Stimulated activated CD8-positive, alpha-beta memory T cell treated with anti-CD3 and anti-CD28 coated beads, Interleukin-4, amount 100 ng/mL, for 1 hour (primary cell): ENCODE measurements around the gene AMFR.
"Not testable (repeated sequence)": the region's sequence is repeated elsewhere in the genome, so short reads cannot be mapped to it uniquely, and the experiment has no call there.

Experiments
- DNase-seq, 2 donors: peaks; one replicate each; pipeline ENCODE4 v3.0.0-alpha.2; 2020; ENCODE audit warnings: low read depth in 2 of 2, low spot score in 1 of 2

Gene AMFR

DNA sequence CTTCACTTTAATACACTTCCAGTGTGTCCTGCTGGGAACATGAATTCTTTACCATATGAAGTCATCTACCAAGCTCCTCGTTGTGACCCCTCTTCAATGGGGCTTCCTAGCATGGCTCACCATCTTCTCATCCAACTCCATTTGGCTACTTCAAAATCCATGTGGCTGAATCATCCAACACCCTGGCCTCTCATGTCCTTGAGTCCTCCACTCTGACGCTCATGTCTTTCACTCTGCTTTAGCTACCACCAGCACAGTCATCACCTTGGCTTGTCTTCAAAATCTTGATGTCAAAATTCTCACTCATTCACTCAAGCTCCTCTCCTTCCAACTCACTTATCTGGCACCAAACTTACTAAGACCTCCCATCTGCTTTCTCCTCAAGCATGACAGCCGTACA is 35.8 kb downstream of the AMFR start:
- DNase-seq: no peak

DNA sequence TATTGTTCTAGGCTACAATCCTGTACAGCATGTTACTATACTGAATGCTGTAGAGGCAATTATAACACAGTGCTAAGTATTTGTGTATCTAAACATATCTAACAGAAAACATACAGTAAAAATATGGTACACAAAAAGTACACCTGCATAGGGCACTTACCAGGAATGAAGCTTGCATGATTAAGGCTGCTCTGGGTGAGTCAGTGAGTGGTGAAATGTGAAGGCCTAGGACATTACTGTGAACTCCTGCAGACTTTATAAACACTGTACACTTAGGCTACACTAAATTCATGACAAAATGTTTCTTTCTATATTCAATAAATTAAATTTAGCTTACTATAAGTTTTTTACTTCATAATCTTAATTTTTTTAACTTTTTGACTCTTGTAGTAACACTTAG is 37.1 kb downstream of the AMFR start:
- DNase-seq: no peak

DNA sequence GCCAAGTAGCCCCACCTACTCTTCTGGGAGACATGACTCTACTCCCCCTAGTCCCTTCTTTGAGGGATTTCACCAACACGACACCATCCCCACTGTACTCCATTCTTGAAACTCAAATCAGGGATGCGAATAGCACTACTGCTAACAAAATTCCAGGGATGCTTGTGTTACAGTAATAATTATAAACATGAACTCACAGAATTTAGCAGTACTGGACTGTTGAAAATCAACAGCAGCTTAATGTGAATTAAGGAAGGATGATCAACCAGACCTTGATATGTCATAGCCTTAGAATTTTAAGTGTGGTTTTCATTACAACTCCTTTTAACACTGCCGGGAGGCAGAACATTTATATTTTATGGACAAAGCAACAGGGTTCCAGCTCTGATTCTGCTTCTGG is 37.9 kb downstream of the AMFR start:
- DNase-seq: no peak

DNA sequence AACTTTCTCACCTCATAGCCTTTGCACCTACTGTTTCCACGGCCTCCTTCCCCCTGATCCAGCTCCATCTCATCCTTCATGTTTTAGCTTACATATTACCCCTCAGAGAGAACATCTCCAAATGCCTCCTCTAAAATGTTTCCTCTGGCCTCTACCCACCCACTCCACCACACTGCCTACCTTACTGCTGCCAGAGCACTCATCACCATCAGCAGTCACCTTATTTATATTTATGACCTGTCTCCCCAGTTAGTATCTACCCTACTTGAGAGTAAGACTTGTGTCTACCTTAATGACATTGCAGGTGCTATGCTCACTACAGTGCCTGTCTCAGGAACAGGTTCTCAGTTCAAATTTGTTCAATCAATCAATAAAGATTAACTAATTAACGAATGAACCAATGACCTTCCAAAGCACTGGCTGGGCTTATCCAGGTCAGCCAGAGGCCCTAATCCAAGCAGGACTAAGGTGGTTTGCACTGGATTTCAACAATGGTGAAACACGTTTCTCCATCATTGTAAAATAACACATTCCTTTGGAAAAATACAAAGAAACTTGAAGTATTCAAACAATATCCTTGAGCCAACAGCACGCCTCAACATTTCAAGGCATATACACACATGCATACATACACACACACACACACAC is 41.1 kb downstream of the AMFR start:
- DNase-seq: no peak

DNA sequence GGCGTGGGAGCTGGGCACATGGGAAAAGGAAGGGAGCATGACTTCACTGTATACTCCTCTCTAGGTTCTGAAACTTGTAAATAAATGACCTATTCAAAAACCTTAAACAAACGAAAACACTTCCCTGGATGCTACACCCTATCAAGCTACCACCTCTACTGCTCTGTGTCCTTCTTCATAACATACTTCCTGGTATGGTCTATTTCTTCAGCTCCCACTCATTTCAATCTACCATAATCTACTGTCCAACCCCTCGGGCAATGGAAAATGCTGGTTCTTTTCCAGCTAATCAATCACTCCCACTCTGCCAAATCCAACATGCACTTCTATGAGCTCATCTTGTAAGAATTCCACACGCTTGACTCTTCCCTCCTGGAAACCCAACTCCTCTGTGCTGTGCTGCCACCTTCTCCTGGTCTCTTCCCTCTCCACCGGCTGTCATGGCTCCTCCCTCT is 42.4 kb downstream of the AMFR start:
- no peak for DNase-seq

DNA sequence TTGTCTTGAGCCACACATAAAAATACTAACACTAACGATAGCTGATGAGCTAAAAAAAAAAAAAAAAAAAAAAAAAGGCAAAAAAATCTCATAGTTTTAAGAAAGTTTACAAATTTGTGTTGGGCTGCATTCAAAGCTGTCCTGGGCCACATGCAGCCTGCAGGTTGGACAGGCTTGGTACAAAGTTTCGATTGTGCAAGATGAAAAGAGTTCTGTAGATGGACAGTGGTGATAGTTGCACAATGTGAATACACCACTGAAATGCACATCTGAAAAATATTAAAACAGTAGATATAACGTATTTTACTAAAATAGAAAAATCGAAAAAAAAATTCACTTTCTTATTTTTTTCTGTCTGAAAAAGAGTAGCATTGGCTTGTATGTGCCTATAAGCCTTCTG is 42.9 kb downstream of the AMFR start:
- DNase-seq: no peak

DNA sequence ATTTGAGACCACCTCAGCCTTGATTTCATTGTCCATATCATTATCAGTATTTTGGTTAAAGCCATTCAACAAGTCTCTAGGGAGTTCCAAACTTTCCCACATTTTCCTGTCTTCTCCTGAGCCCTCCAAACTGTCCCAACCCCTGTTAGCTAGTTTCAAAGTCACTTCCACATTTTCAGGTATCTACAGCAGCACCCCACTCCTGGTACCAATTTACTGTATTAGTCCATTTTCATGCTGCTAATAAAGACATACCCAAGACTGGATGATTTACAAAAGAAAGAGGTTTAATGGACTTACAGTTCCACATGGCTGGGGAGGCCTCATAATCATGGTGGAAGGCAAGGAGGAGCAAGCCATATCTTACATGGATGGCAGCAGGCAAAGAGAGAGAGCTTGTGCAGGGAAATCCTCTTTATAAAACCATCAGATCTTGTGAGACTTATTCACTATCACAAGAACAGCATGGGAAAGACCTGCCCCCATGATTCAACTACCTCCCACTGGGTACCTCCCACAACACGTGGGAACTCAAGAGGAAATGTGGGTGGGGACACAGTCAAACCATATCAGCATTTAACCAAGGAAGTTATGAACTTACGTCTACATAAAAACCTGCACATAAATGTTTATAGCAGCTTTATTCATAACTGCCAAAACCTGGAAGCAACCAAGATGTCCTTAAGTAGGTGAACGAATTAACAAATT is 44.4 kb downstream of the AMFR start:
- not testable (repeated sequence) for DNase-seq

DNA sequence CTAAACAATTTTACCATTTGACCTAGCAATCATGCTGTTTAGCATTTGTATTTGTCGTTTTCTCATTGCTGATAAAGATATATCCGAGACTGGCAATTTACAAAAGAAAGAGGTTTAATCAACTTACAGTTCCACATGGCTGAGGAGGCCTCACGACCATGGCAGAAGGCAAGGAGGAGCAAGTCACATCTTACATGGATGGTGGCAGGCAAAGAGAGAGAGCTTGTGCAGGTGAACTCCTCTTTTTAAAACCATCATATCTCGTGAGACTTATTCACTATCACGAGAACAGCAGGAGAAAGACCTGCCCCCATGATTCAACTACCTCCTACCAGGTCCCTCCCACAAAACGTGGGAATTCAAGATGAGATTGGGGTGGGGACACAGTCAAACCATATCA is 46.3 kb downstream of the AMFR start:
- not testable (repeated sequence) for DNase-seq

DNA sequence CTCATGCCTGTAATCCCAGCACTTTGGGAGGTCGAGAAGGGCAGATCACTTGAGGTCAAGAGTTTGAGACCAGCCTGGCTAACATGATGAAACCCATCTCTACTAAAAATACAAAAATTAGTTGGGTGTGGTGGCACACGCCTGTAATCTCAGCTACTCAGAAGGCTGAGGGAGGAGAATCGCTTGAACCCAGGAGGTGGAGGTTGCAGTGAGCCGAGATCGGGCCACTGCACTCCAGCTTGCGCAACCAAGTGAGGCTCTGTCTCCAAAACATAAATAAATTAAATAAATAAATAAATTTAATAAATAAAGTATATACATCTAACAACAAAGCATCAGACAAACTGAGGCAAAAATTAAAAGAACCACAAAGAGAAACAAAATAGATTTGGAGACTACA is 49.6 kb downstream of the AMFR start:
- not testable (repeated sequence) for DNase-seq

DNA sequence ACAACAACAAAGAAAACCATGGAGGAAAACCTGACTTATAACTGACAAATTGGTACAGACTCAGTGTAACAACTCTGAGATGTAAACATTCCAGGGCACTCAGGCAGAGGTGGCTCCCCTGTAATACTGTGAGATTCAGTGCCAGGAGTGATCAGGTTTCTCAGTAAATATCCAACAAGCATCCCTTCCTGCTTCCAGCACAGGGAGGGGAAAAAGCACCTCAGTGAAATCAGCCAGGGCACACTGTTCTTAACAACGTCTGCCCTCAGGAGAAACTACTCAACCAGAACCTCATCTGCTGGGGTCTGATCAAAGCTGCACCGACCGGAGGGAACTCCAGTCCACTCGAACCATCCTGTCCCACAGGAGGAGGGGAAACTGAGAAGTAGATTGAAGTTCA is 52.3 kb downstream of the AMFR start:
- DNase-seq: no peak

DNA sequence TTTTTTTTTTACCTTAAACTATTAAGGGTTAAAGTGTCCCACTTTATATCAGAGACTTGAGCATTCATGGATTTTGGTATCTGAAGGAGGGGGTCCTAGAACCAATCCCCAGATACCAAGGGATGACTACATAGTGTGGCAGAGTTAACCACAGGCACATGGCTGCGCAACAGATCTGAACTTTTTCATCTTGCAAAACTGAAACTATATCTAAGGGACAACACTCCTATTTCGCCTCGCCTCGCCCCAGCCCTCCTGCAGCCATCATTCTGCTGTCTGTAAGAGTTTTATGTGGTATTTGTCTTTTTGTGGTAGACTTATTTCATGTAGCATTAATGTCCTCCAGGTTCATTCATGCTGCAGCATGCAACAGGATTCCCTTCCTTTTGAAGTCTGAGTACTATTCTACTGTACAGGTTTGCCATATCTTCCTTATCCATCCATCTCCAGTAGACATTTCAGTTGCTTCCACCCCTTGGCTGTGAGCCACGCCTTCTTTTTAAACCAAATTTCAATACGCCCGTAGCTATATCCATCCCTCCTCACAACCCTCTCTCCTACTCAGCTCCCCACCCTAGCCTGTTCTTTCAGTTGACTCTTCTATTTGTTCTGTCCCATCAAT is 53.2 kb downstream of the AMFR start:
- DNase-seq: no peak

DNA sequence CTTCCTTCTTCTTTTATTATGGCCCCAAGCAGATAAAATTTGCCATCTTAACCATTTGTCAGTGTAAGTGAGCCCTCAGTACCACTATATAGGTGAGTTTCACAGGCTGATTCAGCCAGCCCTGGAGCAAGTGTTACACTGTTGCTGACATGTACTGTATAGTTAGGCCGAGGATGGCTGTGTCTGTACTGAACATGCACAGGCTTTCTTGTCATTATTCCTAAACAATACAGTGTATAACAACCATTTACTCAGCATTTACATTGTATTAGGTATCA is 53.7 kb downstream of the AMFR start:
- no peak for DNase-seq

DNA sequence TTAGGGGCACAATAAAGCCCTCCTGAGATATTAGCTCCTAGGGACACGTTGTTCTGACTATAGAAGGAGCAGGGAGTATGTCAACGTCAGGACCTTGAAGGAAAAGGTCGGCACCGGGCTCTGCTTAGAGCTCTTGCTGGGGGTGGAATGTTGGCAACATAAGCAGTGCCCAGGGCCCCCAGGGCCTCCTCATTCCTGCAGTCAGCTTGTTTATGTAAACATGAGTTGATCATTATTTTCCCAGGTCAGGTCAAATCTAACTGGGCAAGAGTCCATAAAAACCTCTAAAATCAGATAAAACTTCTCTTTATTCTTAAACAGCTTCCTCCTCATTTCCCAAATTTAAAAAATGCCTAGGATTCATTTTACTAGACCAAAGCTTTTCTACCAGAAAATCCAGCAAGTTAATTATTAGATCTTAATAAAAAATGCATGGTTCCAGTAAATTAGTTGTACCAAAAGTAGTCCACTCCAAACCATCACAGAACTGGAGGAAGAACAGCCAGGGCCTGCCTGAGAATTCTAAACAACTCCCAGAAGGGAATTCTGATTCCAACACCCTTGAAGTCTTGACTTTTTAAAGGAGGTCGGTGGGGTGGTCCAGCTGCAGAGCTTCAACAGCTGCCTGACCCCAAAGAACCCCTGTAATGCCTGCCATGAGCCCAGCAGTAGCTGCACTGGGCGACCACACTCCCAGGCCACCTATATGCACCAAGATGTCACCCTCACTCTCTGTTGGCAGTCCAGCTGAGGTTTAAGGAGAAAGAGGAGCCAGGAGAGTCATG is 54.3 kb downstream of the AMFR start:
- no peak for DNase-seq

DNA sequence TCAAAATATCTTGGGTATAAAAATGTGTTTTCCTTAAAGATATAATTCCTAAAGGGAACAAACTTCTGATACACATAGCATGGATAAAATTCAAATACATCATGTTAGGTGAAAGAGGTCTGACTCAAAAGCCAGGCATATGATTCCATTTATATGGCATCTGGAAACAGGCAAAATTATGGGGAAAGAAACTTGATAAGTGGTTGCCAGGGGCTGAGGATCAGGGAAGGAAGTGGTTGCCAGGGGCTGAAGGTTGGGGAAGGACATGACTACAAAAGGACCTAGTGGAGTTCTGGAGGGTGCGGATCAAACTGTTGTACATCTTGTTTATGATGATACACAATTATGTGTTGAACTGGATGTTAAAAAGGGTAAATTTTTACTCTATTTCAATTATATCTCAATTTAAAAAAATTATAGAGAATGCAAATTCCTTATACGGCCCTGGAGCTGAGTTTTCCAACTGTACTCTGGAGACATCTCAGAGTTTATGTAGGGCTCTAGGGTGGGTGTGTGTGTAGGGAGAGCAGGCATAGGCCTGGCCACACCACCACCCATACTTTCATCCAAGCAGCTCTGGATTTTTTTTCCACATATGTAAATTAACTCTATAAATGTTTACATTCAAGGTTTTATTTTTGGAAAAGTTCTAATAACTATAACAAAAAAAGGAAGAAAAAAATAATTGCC is 55.0 kb downstream of the AMFR start:
- no peak for DNase-seq

DNA sequence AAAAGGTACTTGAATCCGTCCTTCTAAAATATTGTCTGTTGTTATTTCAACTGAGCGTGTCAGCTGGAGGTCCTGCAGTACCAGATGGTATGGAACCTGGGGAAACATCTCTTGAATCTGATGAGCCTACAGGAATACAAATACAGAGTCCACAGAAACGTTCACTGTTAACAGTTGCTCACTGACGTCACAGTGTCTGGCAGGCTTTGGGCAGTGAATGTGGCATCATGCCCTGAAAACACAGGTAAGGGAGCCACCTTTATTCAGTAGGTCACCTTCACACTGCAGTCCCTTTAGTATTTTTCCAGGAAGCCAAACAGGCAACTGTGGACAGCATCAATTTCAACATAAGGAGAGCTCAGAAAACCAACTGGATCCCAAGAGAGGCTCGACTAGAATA is 56.1 kb downstream of the AMFR start:
- DNase-seq: no peak

DNA sequence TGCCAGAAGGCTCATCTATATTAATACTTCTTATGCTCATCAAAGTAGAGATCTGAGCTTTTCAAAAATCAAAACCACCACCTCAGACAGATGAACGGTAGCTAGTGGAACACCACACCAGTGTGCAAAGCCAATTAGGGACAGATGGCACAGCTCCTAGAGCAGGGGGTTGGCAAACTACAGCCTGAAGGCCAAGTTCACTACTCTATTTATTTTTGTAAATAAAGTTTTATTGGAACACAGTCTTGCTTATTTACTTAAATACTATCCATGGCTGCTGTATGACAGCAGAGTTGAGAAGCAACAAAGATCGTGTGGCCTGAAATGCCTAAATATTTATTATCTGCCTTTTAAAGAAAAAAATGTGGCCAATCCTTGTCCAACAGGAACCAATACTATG is 56.8 kb downstream of the AMFR start:
- no peak for DNase-seq

DNA sequence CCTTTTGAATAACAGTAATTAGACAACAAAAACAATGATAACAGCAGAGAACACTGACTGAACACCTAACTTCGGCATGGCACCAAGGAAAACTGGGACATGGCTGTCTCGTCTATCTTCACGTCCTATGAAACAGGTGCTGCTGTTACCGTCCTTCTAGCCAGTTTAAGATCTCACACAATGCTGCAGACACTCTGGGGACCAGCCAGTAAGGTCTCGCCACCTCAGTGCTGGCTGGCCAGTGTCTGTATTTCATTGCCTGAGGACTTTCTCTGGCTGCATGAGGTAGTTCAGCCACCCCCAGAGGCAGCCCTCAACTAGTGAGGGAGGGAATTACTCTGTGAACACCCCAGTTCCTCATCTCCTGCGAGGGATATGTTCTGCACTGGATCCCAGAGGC is 57.6 kb downstream of the AMFR start:
- DNase-seq: no peak

DNA sequence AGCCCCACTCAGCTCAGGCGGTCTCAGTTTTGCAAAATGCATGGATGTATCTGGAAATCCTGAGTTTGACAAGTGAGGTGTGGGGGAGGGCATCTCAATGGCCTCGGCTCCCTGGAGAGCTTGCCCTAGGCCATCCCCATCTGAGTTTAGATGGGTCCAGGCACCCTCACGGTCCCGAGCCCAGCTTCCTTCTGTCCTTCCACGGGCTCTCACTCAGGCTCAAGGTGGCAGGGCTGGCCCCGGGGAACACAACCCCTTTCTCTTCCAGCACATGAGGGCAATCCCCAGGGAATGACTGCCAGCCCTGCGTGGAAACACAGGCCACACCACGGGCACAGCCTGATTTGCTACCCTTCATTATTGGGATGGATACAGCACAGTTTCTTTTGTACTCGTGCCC is 58.4 kb downstream of the AMFR start:
- no peak for DNase-seq

DNA sequence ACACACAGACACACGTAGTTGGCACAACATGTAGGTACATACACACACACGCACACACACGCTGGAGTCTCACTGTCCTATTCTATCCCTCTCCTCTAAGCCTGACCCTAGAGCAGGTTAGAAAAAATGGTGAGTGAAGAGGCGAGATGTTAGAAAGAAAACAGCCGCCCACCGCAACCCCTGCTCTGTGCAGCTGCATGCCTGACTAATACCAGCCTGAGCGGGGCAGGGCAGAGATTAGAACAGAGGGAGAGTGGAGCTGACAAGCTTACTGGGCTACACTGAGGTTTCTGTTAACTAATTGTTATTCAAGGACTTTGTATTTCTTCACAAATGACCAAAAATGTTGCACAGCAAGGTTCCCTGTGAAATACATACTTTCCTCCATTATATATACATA is 59.8 kb downstream of the AMFR start:
- DNase-seq: no peak

DNA sequence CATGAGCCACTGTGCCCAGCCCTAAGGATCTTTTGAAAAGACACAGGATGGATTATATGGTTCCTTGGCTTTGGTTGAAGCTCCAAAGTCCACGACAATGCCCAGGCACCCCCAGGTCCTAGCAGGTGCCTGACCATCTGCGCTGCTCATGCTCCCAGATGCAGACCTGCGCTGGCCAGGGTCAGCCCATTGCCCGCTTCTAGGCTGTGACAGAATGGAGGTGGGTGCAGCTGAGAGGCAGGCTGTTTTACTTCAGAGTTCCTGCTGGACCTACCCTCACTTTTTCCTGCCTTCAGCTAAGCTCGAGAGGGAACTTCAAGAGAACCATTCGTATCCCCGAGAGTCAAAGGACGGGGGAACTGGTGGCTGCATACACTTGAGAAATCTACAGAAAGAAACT is 60.5 kb downstream of the AMFR start:
- DNase-seq: no peak

DNA sequence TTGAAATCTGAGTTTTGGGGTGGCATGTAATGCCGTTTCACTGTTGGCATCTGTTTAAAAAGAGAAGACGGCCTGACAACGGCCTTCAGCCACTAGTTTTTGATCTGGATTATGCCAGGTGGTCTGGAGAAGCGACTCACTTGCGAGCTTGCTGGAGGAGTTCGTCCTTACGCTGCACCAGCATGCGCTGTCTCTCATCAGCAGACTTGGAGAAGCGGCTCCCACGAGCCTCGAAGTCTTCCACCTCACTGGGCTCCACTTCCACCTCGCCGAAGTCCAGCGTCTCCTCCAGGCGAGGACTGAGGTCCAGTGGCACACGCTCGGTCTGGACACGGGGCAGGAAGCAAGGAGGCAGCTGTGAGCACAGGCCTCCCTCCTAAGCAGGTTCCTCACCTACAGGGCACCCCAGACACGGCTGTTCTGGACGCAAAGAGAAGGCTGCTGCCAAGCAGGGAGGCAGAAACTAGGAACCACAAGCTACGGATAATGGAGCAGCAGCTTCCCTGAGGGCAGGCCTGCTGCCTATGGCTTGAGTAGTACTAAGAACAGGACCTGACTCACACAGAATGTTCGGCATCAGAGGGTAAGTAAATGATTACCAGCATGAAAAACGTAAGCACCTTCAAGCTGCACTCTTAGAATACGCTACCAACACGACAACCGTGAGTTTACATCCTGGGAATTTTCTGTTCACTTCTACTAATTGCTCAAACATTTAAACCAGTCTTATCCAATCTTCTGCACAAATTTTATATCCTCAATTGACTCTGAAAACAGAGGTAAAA is 61.4 kb downstream of the AMFR start:
- DNase-seq: no peak
